ENCODE data around the gene GNAQ. TPM values are rescaled to one million over a fixed set of nuclear protein-coding genes. Genes with fewer than 3 reads are reported as not detected.
"Not testable (repeated sequence)": the region's sequence is repeated elsewhere in the genome, so short reads cannot be mapped to it uniquely, and the experiment has no call there.

GNAQ gene
- total RNA-seq, 2 experiments from 2014 or later = 22.8 to 24.7 TPM

DNA sequence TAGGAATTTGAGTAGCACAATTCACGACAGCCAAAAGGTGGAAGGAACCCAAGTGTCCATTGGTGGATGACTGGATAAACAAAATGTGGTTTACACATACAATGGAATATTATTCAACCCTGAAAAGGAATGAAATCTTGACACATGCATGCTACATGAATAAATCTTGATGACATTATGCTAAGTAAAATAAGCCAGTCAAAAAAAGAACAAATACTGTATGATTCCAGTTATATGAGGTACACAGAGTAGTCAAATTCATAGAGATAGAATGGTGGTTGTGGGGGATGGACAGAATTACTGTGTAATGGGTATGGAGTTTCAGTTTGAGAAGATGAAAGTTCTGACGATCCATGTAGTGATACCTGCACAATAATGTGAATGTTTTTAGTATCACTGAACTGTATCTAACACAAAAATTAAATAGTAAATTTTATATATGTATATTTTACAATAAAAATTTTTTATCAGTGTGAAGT is 265.8 kb downstream of the GNAQ start:
- H3K4me1 Mint-ChIP-seq = peaks cover 10% of the 10 kb centered on the region
- POLR2A ChIA-PET = no interaction called here
- peaks cover 2% of the 10 kb centered on the region for H3K9me3 Mint-ChIP-seq (ENCODE audit: low read depth)
- CTCF ChIA-PET = interaction anchor here (0.8 kb wide), 1 partner anchor 58 kb away, joined by 3 read pairs; no protein-coding TSS in a partner anchor
- no peak overlapping the region for H3K4me3 Mint-ChIP-seq
- no peaks in the 10 kb centered on the region for H3K27me3 Mint-ChIP-seq
- peaks cover 9% of the 10 kb centered on the region for H3K36me3 Mint-ChIP-seq (ENCODE audit: low read depth)
- no peak for DNase-seq
- intact Hi-C loops (cut with DNase I, micrococcal nuclease) = loop anchor here (2.0 to 5.0 kb wide), 2 partner anchors 35 to 289 kb away; no protein-coding TSS in a partner anchor
- no peak overlapping the region for H3K27ac Mint-ChIP-seq
- ATAC-seq = peak; percentile 95

GRCh38 chr9:77764894-77765780 is 266.5 kb downstream of the GNAQ start:
- Mint-ChIP-seq H3K4me3 (no peak overlapping the region), H3K27ac (no peak overlapping the region), H3K36me3 (ENCODE audit: low read depth) (peaks cover 11% of the 10 kb centered on the region), H3K27me3 (no peaks in the 10 kb centered on the region), H3K9me3 (ENCODE audit: low read depth) (peaks cover 2% of the 10 kb centered on the region), H3K4me1 (peaks cover 10% of the 10 kb centered on the region)
- POLR2A ChIA-PET = no interaction called here
- no peak for DNase-seq
- intact Hi-C loops (cut with DNase I, micrococcal nuclease) = loop anchor here in 1 of 2 experiments (5.0 kb wide), 1 partner anchor 288 kb away; no protein-coding TSS in a partner anchor
- ATAC-seq = no peak
- CTCF ChIA-PET = interaction anchor here (0.8 to 1.3 kb wide), 3 partner anchors 15 to 307 kb away, joined by 3 to 4 read pairs (median 3); no protein-coding TSS in a partner anchor

- intact Hi-C loops (cut with DNase I, micrococcal nuclease) = no loop called here
- ChIA-PET CTCF (interaction anchor here (0.7 to 1.3 kb wide), 3 partner anchors 10 to 306 kb away, joined by 3 to 7 read pairs (median 3); no protein-coding TSS in a partner anchor), POLR2A (no interaction called here)
- Mint-ChIP-seq H3K4me1 (peaks cover 10% of the 10 kb centered on the region), H3K9me3 (ENCODE audit: low read depth) (peaks cover 2% of the 10 kb centered on the region), H3K36me3 (ENCODE audit: low read depth) (peaks cover 10% of the 10 kb centered on the region), H3K27ac (no peak overlapping the region), H3K27me3 (no peaks in the 10 kb centered on the region), H3K4me3 (no peak overlapping the region)
- DNase-seq (no peak), ATAC-seq (no peak)
Measured at GRCh38 chr9:77763566-77763965, 268.0 kb downstream of the GNAQ start.

GRCh38 chr9:77760919-77761318 is 270.7 kb downstream of the GNAQ start:
- DNase-seq; H3K4me3 Mint-ChIP-seq; POLR2A ChIA-PET; ATAC-seq; H3K4me1 Mint-ChIP-seq; H3K27me3 Mint-ChIP-seq; H3K9me3 Mint-ChIP-seq (ENCODE audit: low read depth); CTCF ChIA-PET; intact Hi-C loops (cut with DNase I, micrococcal nuclease); H3K27ac Mint-ChIP-seq: not testable (repeated sequence)
- peaks cover 22% of the 10 kb centered on the region for H3K36me3 Mint-ChIP-seq (ENCODE audit: low read depth)

DNA sequence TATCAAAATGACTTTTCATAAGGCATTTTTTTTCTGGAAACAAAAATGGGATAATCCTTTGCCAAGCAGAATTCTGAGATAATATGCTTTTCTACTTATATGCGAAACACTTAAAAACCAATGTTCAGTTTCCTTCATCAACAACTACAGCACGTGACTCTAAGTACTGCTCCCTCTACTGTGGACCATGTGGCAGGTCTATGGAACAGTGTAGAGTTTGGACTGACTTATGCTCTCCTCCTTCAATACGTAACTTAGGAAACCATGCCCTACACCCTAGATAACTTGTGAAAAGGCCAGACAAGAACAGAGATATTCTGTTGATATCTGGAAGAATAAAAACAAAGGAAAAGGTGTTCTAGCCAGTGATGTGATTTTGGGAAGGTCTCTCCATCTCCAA is 272.2 kb downstream of the GNAQ start:
- no peak overlapping the region for H3K4me3 Mint-ChIP-seq
- H3K9me3 Mint-ChIP-seq (ENCODE audit: low read depth) = peaks cover 4% of the 10 kb centered on the region
- CTCF ChIA-PET = no interaction called here
- no peaks in the 10 kb centered on the region for H3K4me1 Mint-ChIP-seq
- intact Hi-C loops (cut with DNase I, micrococcal nuclease) = loop anchor here in 1 of 2 experiments (10.0 kb wide), 1 partner anchor 275 kb away; the partner anchor contains the start of gene GNAQ
- POLR2A ChIA-PET = no interaction called here
- no peak for DNase-seq
- no peak overlapping the region for H3K27ac Mint-ChIP-seq
- no peaks in the 10 kb centered on the region for H3K27me3 Mint-ChIP-seq
- no peak for ATAC-seq
- peaks cover 15% of the 10 kb centered on the region for H3K36me3 Mint-ChIP-seq (ENCODE audit: low read depth)

- Mint-ChIP-seq H3K4me1 (peaks cover 6% of the 10 kb centered on the region), H3K27ac (no peak overlapping the region), H3K36me3 (ENCODE audit: low read depth) (peaks cover 16% of the 10 kb centered on the region), H3K27me3 (no peaks in the 10 kb centered on the region), H3K4me3 (no peak overlapping the region), H3K9me3 (ENCODE audit: low read depth) (peaks cover 4% of the 10 kb centered on the region)
- POLR2A ChIA-PET = interaction anchor here (0.6 kb wide), 1 partner anchor 1315 kb away, joined by 3 read pairs; no protein-coding TSS in a partner anchor
- intact Hi-C loops (cut with DNase I, micrococcal nuclease) = loop anchor here in 1 of 2 experiments (10.0 kb wide), 1 partner anchor 278 kb away; the partner anchor contains the start of gene GNAQ
- CTCF ChIA-PET = interaction anchor here (0.6 kb wide), 1 partner anchor 52 kb away, joined by 3 read pairs; no protein-coding TSS in a partner anchor
- DNase-seq (no peak), ATAC-seq (no peak)
Measured at GRCh38 chr9:77756449-77756848, 275.2 kb downstream of the GNAQ start.

DNA sequence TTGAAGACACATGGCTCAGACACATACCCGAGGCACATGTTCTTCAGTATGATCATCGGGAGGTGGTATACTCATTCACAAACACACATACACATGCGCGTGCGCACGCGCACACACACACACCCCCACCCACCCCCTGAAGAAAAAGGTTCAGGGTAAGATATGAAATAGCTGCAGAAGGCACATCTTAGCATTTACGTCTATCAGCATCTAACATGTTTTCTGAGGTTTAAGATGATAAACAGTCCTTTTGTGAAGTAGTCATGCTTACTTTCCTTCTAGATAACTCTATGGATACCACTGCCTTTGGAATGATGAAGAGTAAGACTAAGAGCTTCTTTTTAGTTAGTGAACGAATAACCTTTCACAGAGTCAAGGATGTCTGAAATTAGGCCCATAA is 278.4 kb downstream of the GNAQ start:
- ATAC-seq = no peak
- intact Hi-C loops (cut with DNase I, micrococcal nuclease) = loop anchor here (5.0 to 10.0 kb wide), 6 partner anchors 91 to 586 kb away; partner anchors contain the start of genes GNA14 (in 1 of the 2) and GNAQ (in 1 of the 2)

DNA sequence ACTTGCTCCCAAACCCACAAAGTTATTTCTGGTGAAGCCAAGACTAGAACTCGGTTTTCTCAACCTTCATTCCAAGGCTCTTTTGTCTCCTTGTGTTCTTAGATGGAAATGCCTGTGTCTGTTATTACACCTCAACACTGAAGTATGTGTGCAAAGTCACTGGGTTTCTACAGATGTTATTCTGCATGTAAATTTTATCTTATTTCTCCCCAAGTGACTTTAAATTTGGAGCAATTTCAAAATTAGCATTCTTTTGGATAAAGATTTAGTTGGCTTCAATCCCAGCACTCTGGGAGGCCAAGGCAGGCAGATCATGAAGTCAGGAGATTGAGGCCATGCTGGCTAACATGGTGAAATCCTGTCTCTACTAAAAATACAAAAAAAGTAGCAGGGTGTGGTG is 279.1 kb downstream of the GNAQ start:
- DNase-seq = no peak
- Mint-ChIP-seq H3K36me3 (ENCODE audit: low read depth) (peaks cover 10% of the 10 kb centered on the region), H3K27ac (no peak overlapping the region), H3K4me1 (peaks cover 31% of the 10 kb centered on the region), H3K4me3 (no peak overlapping the region), H3K9me3 (ENCODE audit: low read depth) (peaks cover 4% of the 10 kb centered on the region), H3K27me3 (no peaks in the 10 kb centered on the region)
- POLR2A ChIA-PET = no interaction called here
- intact Hi-C loops (cut with DNase I, micrococcal nuclease) = loop anchor here (5.0 to 10.0 kb wide), 6 partner anchors 90 to 585 kb away; partner anchors contain the start of genes GNA14 (in 1 of the 2) and GNAQ (in 1 of the 2)
- CTCF ChIA-PET = interaction anchor here (0.5 to 2.7 kb wide), 6 partner anchors 23 to 482 kb away, joined by 3 to 15 read pairs (median 4); no protein-coding TSS in a partner anchor
- no peak for ATAC-seq

More for the DNA sequence above, 278.4 kb downstream of the GNAQ start:
- no peak overlapping the region for H3K27ac Mint-ChIP-seq
- ChIA-PET POLR2A (no interaction called here), CTCF (interaction anchor here (1.3 to 2.3 kb wide), 2 partner anchors 10 to 18 kb away, joined by 4 to 7 read pairs; no protein-coding TSS in a partner anchor)
- peaks cover 25% of the 10 kb centered on the region for H3K4me1 Mint-ChIP-seq
- no peak for DNase-seq
- peaks cover 13% of the 10 kb centered on the region for H3K36me3 Mint-ChIP-seq (ENCODE audit: low read depth)
- H3K4me3 Mint-ChIP-seq = no peak overlapping the region
- H3K9me3 Mint-ChIP-seq (ENCODE audit: low read depth) = peaks cover 4% of the 10 kb centered on the region
- no peaks in the 10 kb centered on the region for H3K27me3 Mint-ChIP-seq

GRCh38 chr9:77751341-77752091 is 280.1 kb downstream of the GNAQ start:
- POLR2A ChIA-PET = interaction anchor here (0.7 kb wide), 2 partner anchors 72 to 383 kb away, joined by 4 to 5 read pairs; no protein-coding TSS in a partner anchor

DNA sequence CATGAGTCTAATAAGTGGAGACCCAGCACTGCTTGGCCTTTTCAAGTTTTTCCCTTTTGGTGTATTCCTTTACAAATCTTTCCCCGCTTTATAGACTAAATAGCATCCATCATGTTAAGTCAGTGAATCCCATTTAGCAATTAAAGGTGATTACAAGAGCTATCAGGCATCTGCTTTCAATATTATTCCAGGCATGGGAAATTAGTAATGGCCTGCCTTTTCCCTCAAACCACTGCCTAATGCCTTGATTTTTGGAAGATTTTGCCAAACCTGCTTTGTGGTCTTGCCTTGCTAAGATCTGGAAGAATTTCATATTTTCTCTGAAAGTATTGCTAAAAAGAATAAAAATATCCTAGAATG is 280.6 kb downstream of the GNAQ start:
- H3K36me3 Mint-ChIP-seq (ENCODE audit: low read depth) = peaks cover 5% of the 10 kb centered on the region
- H3K27me3 Mint-ChIP-seq = no peaks in the 10 kb centered on the region
- intact Hi-C loops (cut with DNase I, micrococcal nuclease) = loop anchor here (1.0 to 10.0 kb wide), 9 partner anchors 88 to 584 kb away; partner anchors contain the start of genes GNA14 (in 1 of the 2) and GNAQ (in 1 of the 2)
- CTCF ChIA-PET = interaction anchor here (0.8 to 2.7 kb wide), 17 partner anchors 14 to 371 kb away, joined by 3 to 15 read pairs (median 4); no protein-coding TSS in a partner anchor
- peaks cover 44% of the 10 kb centered on the region for H3K4me1 Mint-ChIP-seq
- no peak overlapping the region for H3K4me3 Mint-ChIP-seq
- H3K27ac Mint-ChIP-seq = no peak overlapping the region
- ATAC-seq (no peak), DNase-seq (no peak)
- no peaks in the 10 kb centered on the region for H3K9me3 Mint-ChIP-seq (ENCODE audit: low read depth)
- POLR2A ChIA-PET = interaction anchor here (0.7 kb wide), 2 partner anchors 71 to 383 kb away, joined by 4 to 5 read pairs; no protein-coding TSS in a partner anchor

More at GRCh38 chr9:77751341-77752091, 280.1 kb downstream of the GNAQ start:
- Mint-ChIP-seq H3K4me1 (peaks cover 39% of the 10 kb centered on the region), H3K36me3 (ENCODE audit: low read depth) (peaks cover 5% of the 10 kb centered on the region), H3K4me3 (no peak overlapping the region), H3K27me3 (no peaks in the 10 kb centered on the region), H3K27ac (peak overlapping the region; percentile 52), H3K9me3 (ENCODE audit: low read depth) (no peaks in the 10 kb centered on the region)
- DNase-seq (peak; percentile 34), ATAC-seq (peak; percentile 71)
- CTCF ChIA-PET = interaction anchor here (0.7 to 2.7 kb wide), 17 partner anchors 13 to 370 kb away, joined by 3 to 15 read pairs (median 4); no protein-coding TSS in a partner anchor
- intact Hi-C loops (cut with DNase I, micrococcal nuclease) = loop anchor here (1.0 to 10.0 kb wide), 9 partner anchors 88 to 584 kb away; partner anchors contain the start of genes GNA14 (in 1 of the 2) and GNAQ (in 1 of the 2)

All from activated CD4-positive, alpha-beta T cell treated with anti-CD3 and anti-CD28 coated beads for 36 hours (primary cell).